KOPT-K1 (cell line): ENCODE results near the gene NT5E.
"Not testable (repeated sequence)": the region's sequence is repeated elsewhere in the genome, so short reads cannot be mapped to it uniquely, and the experiment has no call there.

Experiments
- H3K27ac ChIP-seq: fragments of 200-600 bp; sonication (generic); 2 replicates; pipeline ENCODE4 v1.5.1; 2016; ENCODE audit warnings: antibody characterized with exemption, mild to moderate bottlenecking, low read depth, low read length; ENCODE audit not compliant: poor library complexity, severe bottlenecking
- H3K36me3 ChIP-seq: fragments of 200-600 bp; sonication (generic); 2 replicates; pipeline ENCODE4 v1.5.1; 2017; ENCODE audit warnings: antibody characterized with exemption, mild to moderate bottlenecking, low read length, moderate library complexity; ENCODE audit not compliant: insufficient read depth
- H3K9me3 ChIP-seq: fragments of 200-600 bp; sonication (generic); 2 replicates; pipeline ENCODE4 v1.5.1; 2017; ENCODE audit warnings: antibody characterized with exemption, low read length, mild to moderate bottlenecking; ENCODE audit not compliant: insufficient read depth, poor library complexity, severe bottlenecking

NT5E gene

GRCh38 chr6:85449818-85450759 is at the start of gene NT5E:
Gene NT5E (plus strand): TSS chr6:85450083. CDS start chr6:85450140, 57 bp downstream.
- Histone ChIP-seq H3K9me3 (no peaks in the 10 kb centered on the region), H3K27ac (no peak within 1 kb of the TSS), H3K36me3 (no peaks in the 10 kb centered on the region)

GRCh38 chr6:85400331-85400730 is 49.6 kb upstream of the NT5E start:
- Histone ChIP-seq H3K27ac (no peak overlapping the region), H3K9me3 (peaks cover 13% of the 10 kb centered on the region), H3K36me3 (no peaks in the 10 kb centered on the region)

GRCh38 chr6:85401186-85402021 is 48.5 kb upstream of the NT5E start:
- Histone ChIP-seq H3K36me3 (no peaks in the 10 kb centered on the region), H3K27ac (peak overlapping the region; percentile 68), H3K9me3 (peaks cover 13% of the 10 kb centered on the region)

GRCh38 chr6:85402071-85402470 is 47.8 kb upstream of the NT5E start:
- peaks cover 13% of the 10 kb centered on the region for H3K9me3 ChIP-seq
- peak overlapping the region; percentile 68 for H3K27ac ChIP-seq
- no peaks in the 10 kb centered on the region for H3K36me3 ChIP-seq

- H3K27ac ChIP-seq: no peak overlapping the region
- no peaks in the 10 kb centered on the region for H3K36me3 ChIP-seq
- H3K9me3 ChIP-seq: peaks cover 5% of the 10 kb centered on the region
These were observed 47.0 kb upstream of the NT5E start for GRCh38 chr6:85402922-85403321.

- peak overlapping the region; percentile 65 for H3K27ac ChIP-seq
- H3K36me3 ChIP-seq: no peaks in the 10 kb centered on the region
- peaks cover 5% of the 10 kb centered on the region for H3K9me3 ChIP-seq
These were observed 46.4 kb upstream of the NT5E start for GRCh38 chr6:85403331-85404015.

- H3K36me3 ChIP-seq, H3K9me3 ChIP-seq: not testable (repeated sequence)
- peak overlapping the region; percentile 65 for H3K27ac ChIP-seq
These were observed 45.8 kb upstream of the NT5E start for GRCh38 chr6:85404016-85404563.

GRCh38 chr6:85404564-85405174 is 45.2 kb upstream of the NT5E start:
- Histone ChIP-seq H3K27ac (peak overlapping the region; percentile 65), H3K36me3 (no peaks in the 10 kb centered on the region), H3K9me3 (peaks cover 5% of the 10 kb centered on the region)

- Histone ChIP-seq H3K9me3 (peaks cover 3% of the 10 kb centered on the region), H3K36me3 (no peaks in the 10 kb centered on the region), H3K27ac (peak overlapping the region; percentile 65)
These were observed 44.6 kb upstream of the NT5E start for GRCh38 chr6:85405175-85405852.

GRCh38 chr6:85405853-85406198 is 44.1 kb upstream of the NT5E start:
- H3K9me3 ChIP-seq: no peaks in the 10 kb centered on the region
- peak overlapping the region; percentile 65 for H3K27ac ChIP-seq
- no peaks in the 10 kb centered on the region for H3K36me3 ChIP-seq

GRCh38 chr6:85406641-85407075 is 43.2 kb upstream of the NT5E start:
- no peaks in the 10 kb centered on the region for H3K9me3 ChIP-seq
- H3K27ac ChIP-seq: no peak overlapping the region
- H3K36me3 ChIP-seq: no peaks in the 10 kb centered on the region

GRCh38 chr6:85408039-85408438 is 41.8 kb upstream of the NT5E start:
- no peak overlapping the region for H3K27ac ChIP-seq
- no peaks in the 10 kb centered on the region for H3K9me3 ChIP-seq

GRCh38 chr6:85412911-85413430 is 36.9 kb upstream of the NT5E start:
- no peaks in the 10 kb centered on the region for H3K36me3 ChIP-seq
- no peak overlapping the region for H3K27ac ChIP-seq
- H3K9me3 ChIP-seq: no peaks in the 10 kb centered on the region

More at GRCh38 chr6:85408039-85408438, 41.8 kb upstream of the NT5E start:
- no peaks in the 10 kb centered on the region for H3K36me3 ChIP-seq

- H3K9me3 ChIP-seq: no peaks in the 10 kb centered on the region
- no peak overlapping the region for H3K27ac ChIP-seq
- no peaks in the 10 kb centered on the region for H3K36me3 ChIP-seq
These were observed 33.8 kb upstream of the NT5E start for GRCh38 chr6:85416049-85416448.
